Measurements from ENCODE around the gene IGFBP2.

The IGFBP2 gene

GRCh38 chr2:216616083-216616678 is 17.0 kb upstream of the IGFBP2 start:
- DNase-seq, result no peak

- no peak for DNase-seq
Measured at GRCh38 chr2:216617159-216617815, 15.9 kb upstream of the IGFBP2 start.

GRCh38 chr2:216618785-216619184 is 14.4 kb upstream of the IGFBP2 start:
- no peak for DNase-seq

- DNase-seq, result no peak
Measured at GRCh38 chr2:216619411-216620393, 13.5 kb upstream of the IGFBP2 start.

- DNase-seq, result peak; percentile 86
Measured at GRCh38 chr2:216620786-216621185, 12.4 kb upstream of the IGFBP2 start.

GRCh38 chr2:216621292-216621691 is 11.9 kb upstream of the IGFBP2 start:
- DNase-seq, result no peak

- no peak for DNase-seq
Measured at GRCh38 chr2:216622526-216622925, 10.7 kb upstream of the IGFBP2 start.

GRCh38 chr2:216624251-216624650 is 9.0 kb upstream of the IGFBP2 start:
- DNase-seq, result no peak

GRCh38 chr2:216626168-216626874 is 6.9 kb upstream of the IGFBP2 start:
- no peak for DNase-seq

- no peak for DNase-seq
Measured at GRCh38 chr2:216626875-216627245, 6.4 kb upstream of the IGFBP2 start.

GRCh38 chr2:216629784-216630183 is 3.4 kb upstream of the IGFBP2 start:
- DNase-seq, result no peak

- DNase-seq, result no peak
Measured at GRCh38 chr2:216632346-216632951, 771 bp upstream of the IGFBP2 start.

- peak; percentile 46 for DNase-seq
Measured at GRCh38 chr2:216633616-216634369, 573 bp downstream of the IGFBP2 start.

- DNase-seq, result no peak
Measured at GRCh38 chr2:216634370-216635148, 1.3 kb downstream of the IGFBP2 start.

- no peak for DNase-seq
Measured at GRCh38 chr2:216635171-216635570, 2.0 kb downstream of the IGFBP2 start.

GRCh38 chr2:216635701-216636550 is 2.7 kb downstream of the IGFBP2 start:
- DNase-seq, result peak; percentile 63

- peak; percentile 47 for DNase-seq
Measured at GRCh38 chr2:216636551-216637450, 3.6 kb downstream of the IGFBP2 start.

GRCh38 chr2:216637472-216637871 is 4.3 kb downstream of the IGFBP2 start:
- DNase-seq, result no peak
